Kidney (tissue), 14 donors: ENCODE measurements around the gene PHF1. TPM values are rescaled to one million over a fixed set of nuclear protein-coding genes. Genes with fewer than 3 reads are reported as not detected.

Experiments
- DNase-seq, 5 donors: peaks; one replicate each; pipeline ENCODE4 v3.0.0-alpha.2; 2013 to 2020
- FAIRE-seq: peaks from 2 replicates; lab custom pipeline; 2012; peaks lifted over from hg19 to GRCh38; lab: Jason Lieb, UNC
- H3K27ac ChIP-seq, 2 donors: one replicate each; pipeline ENCODE4 v1.7.0; 2013; ENCODE audit warnings: low read depth in 2 of 2, low read length in 2 of 2, inconsistent platforms in 1 of 2
- H3K27me3 ChIP-seq: one replicate; pipeline ENCODE4 v1.7.1; 2013; ENCODE audit warnings: low read length, inconsistent platforms; ENCODE audit not compliant: control insufficient read depth, insufficient read depth
- H3K36me3 ChIP-seq, 3 donors: one replicate each; pipeline versions ENCODE4 v1.7.0 to v1.7.1; 2013; ENCODE audit warnings: low read length in 3 of 3, control low read depth in 1 of 3, inconsistent platforms in 1 of 3; ENCODE audit not compliant: insufficient read depth in 3 of 3, control insufficient read depth in 2 of 3
- H3K4me1 ChIP-seq, 3 donors: one replicate each; pipeline versions ENCODE4 v1.7.0 to v1.7.1; 2013; ENCODE audit warnings: low read length in 3 of 3, inconsistent platforms in 1 of 3, low read depth in 1 of 3; ENCODE audit not compliant: control insufficient read depth in 2 of 3, insufficient read depth in 2 of 3
- H3K4me3 ChIP-seq, 3 donors: one replicate each; pipeline versions ENCODE4 v1.7.0 to v1.8.1; 2013; ENCODE audit warnings: low read length in 3 of 3, control low read depth in 1 of 3, inconsistent platforms in 1 of 3
- H3K9ac ChIP-seq, 3 donors: one replicate each; pipeline versions ENCODE4 v1.7.0 to v1.7.1; 2013; ENCODE audit warnings: low read length in 3 of 3, control low read depth in 1 of 3, inconsistent platforms in 1 of 3
- H3K9me3 ChIP-seq, 3 donors: one replicate each; pipeline versions ENCODE4 v1.7.0 to v1.7.1; 2013; ENCODE audit warnings: low read length in 3 of 3, control low read depth in 1 of 3, inconsistent platforms in 1 of 3; ENCODE audit not compliant: control insufficient read depth in 2 of 3, insufficient read depth in 1 of 3
- CTCF ChIP-seq: IDR thresholded peaks from 3 replicates; pipeline ENCODE4 v1.5.1; 2012; ENCODE audit warnings: mild to moderate bottlenecking, moderate library complexity, borderline replicate concordance; ENCODE audit not compliant: insufficient read depth; ENCODE audit errors: extremely low read depth
- intact Hi-C: fragments of 100-400 bp; cut with DNase I; formaldehyde crosslinking; loops from one replicate; pipeline ENCODE4 v1.11.1; 2022
- polyA plus RNA-seq: library from polyadenylated mRNA; stranded (reverse); fragments of 350-450 nt; fragmentation: Illumina TruSeq; extraction: RNeasy Lipid Tissue Mini Kit (QIAGEN cat#74804); gene quantifications from one replicate; pipeline ENCODE4 v1.2.3, GENCODE V29; 2014; ENCODE audit warnings: low read depth, low replicate concordance; ENCODE audit not compliant: insufficient read depth
- total RNA-seq: library from RNA; stranded (reverse); fragmentation: NEBNext Ultra II Directional; extraction: Animal tissue kit (Norgen Biotek cat#: 25700); gene quantifications from one replicate; pipeline ENCODE4 v1.2.1, GENCODE V29; 2021
- donor health status: control.
- donor health status: control.
- donor health status: control.
- donor health status: control.
- donor health status: control.
- donor health status: DM: yes; HTN: yes; CAD: no.
- donor health status: Normal renal cell carcinoma (clear cell type).

PHF1 gene
- total and polyA plus RNA-seq, 2 donors from 2014 or later = 63.8 to 87.6 TPM

DNA sequence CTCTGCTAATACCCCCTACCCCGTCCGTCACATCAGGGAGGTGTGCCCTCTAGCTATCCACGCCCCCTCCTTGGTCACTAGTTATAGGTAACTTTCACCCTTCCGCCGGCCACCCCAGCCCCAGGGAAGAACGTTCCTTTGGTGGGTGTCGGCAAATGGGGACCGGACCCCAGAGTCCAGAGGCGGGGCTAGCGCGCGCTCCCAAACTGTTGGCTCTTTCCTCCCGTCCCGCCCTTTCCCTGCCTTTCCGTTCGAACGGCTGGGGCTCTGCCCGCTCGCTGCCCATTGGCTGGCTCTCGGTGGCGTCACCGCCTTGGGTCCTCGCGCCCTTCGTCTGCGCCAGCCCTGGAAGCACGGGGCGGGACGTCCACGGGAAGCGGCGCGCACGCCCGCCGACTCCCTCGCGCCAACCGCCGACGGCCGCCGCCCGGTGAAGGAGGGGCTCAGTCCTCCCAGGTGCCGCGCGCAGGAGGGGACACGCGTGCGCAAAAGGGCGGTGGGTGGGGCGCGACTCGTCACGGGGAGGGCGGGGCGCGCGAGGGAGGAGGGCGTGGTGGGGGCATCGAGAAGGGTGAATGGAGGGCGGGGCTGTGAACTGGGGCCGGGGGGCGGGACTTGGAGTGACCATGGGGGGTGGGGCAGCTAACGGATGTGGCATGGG lies 634 bp upstream of the PHF1 start:
- peaks cover 0 to 13% (median 7%) of the 10 kb centered on the region in 3 donors for H3K4me1 ChIP-seq
- no peak for TF ChIP-seq CTCF
- H3K4me3 ChIP-seq = peak overlapping the region; percentile 62 to 91 (median 78)
- DNase-seq = peak; percentile 98 to 100 (median 99)
- no peaks in the 10 kb centered on the region for H3K27me3 ChIP-seq
- H3K9me3 ChIP-seq = no peaks in the 10 kb centered on the region
- no peak for FAIRE-seq
- H3K36me3 ChIP-seq = peaks cover 0 to 20% (median 18%) of the 10 kb centered on the region in 3 donors
- intact Hi-C loops = no loop called here
- peak overlapping the region in 2 of 3 donors; percentile 64 to 94 for H3K9ac ChIP-seq
- peak overlapping the region; percentile 92 to 95 for H3K27ac ChIP-seq

GRCh38 chr6:33411632-33412005 lies 805 bp downstream of the PHF1 start:
- intact Hi-C loops = no loop called here
- no peak for TF ChIP-seq CTCF
- FAIRE-seq (no peak), DNase-seq (peak in 2 of 5 donors; percentile 49 to 62)
- no peaks in the 10 kb centered on the region for H3K27me3 ChIP-seq
- peak overlapping the region; percentile 39 to 91 (median 44) for H3K9ac ChIP-seq
- no peaks in the 10 kb centered on the region for H3K9me3 ChIP-seq
- H3K36me3 ChIP-seq = peaks cover 0 to 26% (median 22%) of the 10 kb centered on the region in 3 donors
- H3K4me1 ChIP-seq = peaks cover 0 to 19% (median 7%) of the 10 kb centered on the region in 3 donors
- peak overlapping the region; percentile 63 to 91 (median 88) for H3K4me3 ChIP-seq
- H3K27ac ChIP-seq = peak overlapping the region; percentile 90 to 93

- Histone ChIP-seq H3K9me3 (no peaks in the 10 kb centered on the region), H3K9ac (no peak overlapping the region), H3K4me1 (peaks cover 0 to 27% (median 7%) of the 10 kb centered on the region in 3 donors), H3K36me3 (peaks cover 0 to 26% (median 22%) of the 10 kb centered on the region in 3 donors), H3K27ac (no peak overlapping the region), H3K27me3 (no peaks in the 10 kb centered on the region), H3K4me3 (peak overlapping the region in 1 of 3 donors; percentile 91)
- FAIRE-seq (no peak), DNase-seq (peak in 2 of 5 donors; percentile 58 to 73)
- intact Hi-C loops = no loop called here
- no peak for TF ChIP-seq CTCF
Measured at GRCh38 chr6:33412140-33413009, 1.6 kb downstream of the PHF1 start.
